GM23248 (cell line): Measurements from ENCODE around the gene ZNF236.

Experiments
- EZH2 ChIP-seq: fragments of 200-600 bp; sonication (generic); IDR thresholded peaks from 2 replicates; pipeline ENCODE4 v1.6.1; 2018; ENCODE audit warnings: antibody characterized with exemption, mild to moderate bottlenecking; ENCODE audit not compliant: insufficient read depth, poor library complexity, severe bottlenecking
- EZH2phosphoT487 ChIP-seq: fragments of 200-600 bp; sonication (generic); IDR thresholded peaks from 2 replicates; pipeline ENCODE4 v1.6.1; 2018; ENCODE audit warnings: antibody characterized with exemption, moderate library complexity, mild to moderate bottlenecking, low read depth; ENCODE audit not compliant: insufficient read depth

- TF ChIP-seq EZH2 = no peak
- TF ChIP-seq EZH2phosphoT487 = no peak
Measured at GRCh38 chr18:76791106-76791505, 31.3 kb upstream of the ZNF236 start.
